Hepatocyte (in vitro differentiated cells): Measurements from ENCODE around the gene CCDC196.

Experiments used
- CTCF ChIP-seq: fragments of 200-600 bp; sonication (generic); IDR thresholded peaks from 2 replicates; pipeline ENCODE4 v1.5.1; 2016; ENCODE audit warnings: antibody characterized with exemption, mild to moderate bottlenecking; ENCODE audit not compliant: poor library complexity
- EZH2 ChIP-seq: fragments of 200-600 bp; sonication (generic); IDR thresholded peaks from 2 replicates; pipeline ENCODE4 v1.6.1; 2016; ENCODE audit warnings: antibody characterized with exemption, mild to moderate bottlenecking, borderline replicate concordance
- EZH2phosphoT487 ChIP-seq: fragments of 200-600 bp; sonication (generic); IDR thresholded peaks from one replicate; pipeline ENCODE4 v1.6.1; 2018; ENCODE audit warnings: antibody characterized with exemption, mild to moderate bottlenecking, low read depth, moderate library complexity; ENCODE audit not compliant: unreplicated experiment, severe bottlenecking

- no peak for TF ChIP-seq CTCF
- TF ChIP-seq EZH2phosphoT487: no peak
- TF ChIP-seq EZH2: no peak
Measured at GRCh38 chr14:66442953-66443571, 43.1 kb upstream of the CCDC196 start.
